Activated CD8-positive, alpha-beta T cell treated with anti-CD3 and anti-CD28 coated beads, Interleukin-2, amount 10 ng/mL, durations not matched to agents 7 days and 5 days (primary cell): ENCODE measurements around the gene ARHGAP26. TPM values are rescaled to one million over a fixed set of nuclear protein-coding genes. Genes with fewer than 3 reads are reported as not detected.

Experiments
- ATAC-seq: fragments of 150-1000 bp; cut with Tn5 transposase; one replicate; pipeline ENCODE4 v1.10.0; 2021; ENCODE audit warnings: moderate library complexity
- CTCF ChIA-PET: fragments of 350-600 bp; sonication (Branson Sonifier 250); formaldehyde crosslinking; loops from one replicate; lab custom pipeline; 2021; ENCODE audit warnings: antibody characterized with exemption; lab: Charles Lee
- POLR2A ChIA-PET: fragments of 350-600 bp; sonication (Branson Sonifier 250); formaldehyde crosslinking; loops from one replicate; lab custom pipeline; 2021; ENCODE audit warnings: antibody characterized with exemption; lab: Charles Lee
- DNase-seq: peaks from one replicate; pipeline ENCODE4 v3.0.0-alpha.2; 2020
- H3K27ac Mint-ChIP-seq: one replicate; pipeline ENCODE4 v1.8.0; 2021; ENCODE audit warnings: mild to moderate bottlenecking, mixed read lengths
- H3K27me3 Mint-ChIP-seq: one replicate; pipeline ENCODE4 v1.8.0; 2021; ENCODE audit warnings: low read depth, mixed read lengths
- H3K36me3 Mint-ChIP-seq: one replicate; pipeline ENCODE4 v1.8.0; 2021; ENCODE audit warnings: low read depth, mixed read lengths
- H3K4me1 Mint-ChIP-seq: one replicate; pipeline ENCODE4 v1.8.0; 2021; ENCODE audit warnings: low read depth, mixed read lengths
- H3K4me3 Mint-ChIP-seq: one replicate; pipeline ENCODE4 v1.8.0; 2021; ENCODE audit warnings: mild to moderate bottlenecking, mixed read lengths
- H3K9me3 Mint-ChIP-seq: one replicate; pipeline ENCODE4 v1.8.0; 2022; ENCODE audit warnings: mixed read lengths; ENCODE audit not compliant: insufficient read depth
- total RNA-seq, 2 experiments: library from RNA; stranded (reverse); gene quantifications; one replicate each; pipeline ENCODE4 v1.2.3, GENCODE V29; 2021

Gene ARHGAP26
- total RNA-seq, 2 experiments from 2014 or later, result 25.4 to 30.3 TPM

DNA sequence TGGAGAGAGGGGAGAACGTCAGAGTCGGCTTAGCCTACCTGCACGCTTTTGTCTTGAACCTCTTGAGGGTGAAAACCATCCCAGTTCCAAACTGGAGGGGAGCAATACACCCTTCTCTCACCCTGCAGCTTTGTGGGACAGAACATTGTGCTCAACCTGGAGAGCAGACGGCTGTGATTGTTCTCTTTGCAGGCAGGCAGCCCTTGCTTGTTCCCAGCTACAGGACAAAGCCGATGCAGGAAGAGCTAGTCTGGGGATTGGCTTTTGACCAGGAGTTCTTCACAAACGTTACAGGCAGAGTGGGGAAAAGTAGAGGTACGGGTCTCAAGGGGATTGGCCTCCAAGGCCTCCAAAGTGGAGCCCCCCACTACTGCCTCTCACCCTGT, 33.9 kb upstream of the ARHGAP26 start:
- no peak for DNase-seq
- no peak for ATAC-seq
- H3K4me3 Mint-ChIP-seq, result no peak overlapping the region
- H3K9me3 Mint-ChIP-seq, result no peaks in the 10 kb centered on the region
- H3K36me3 Mint-ChIP-seq, result no peaks in the 10 kb centered on the region
- POLR2A ChIA-PET, result interaction anchor here (0.6 kb wide), 1 partner anchor 1410 kb away, joined by 3 read pairs; no protein-coding TSS in a partner anchor
- CTCF ChIA-PET, result interaction anchor here (1.5 to 10.4 kb wide), 5 partner anchors 12 to 152 kb away, joined by 6 to 66 read pairs (median 10); no protein-coding TSS in a partner anchor
- H3K4me1 Mint-ChIP-seq, result peaks cover 16% of the 10 kb centered on the region
- no peak overlapping the region for H3K27ac Mint-ChIP-seq
- H3K27me3 Mint-ChIP-seq, result peaks cover 6% of the 10 kb centered on the region

DNA sequence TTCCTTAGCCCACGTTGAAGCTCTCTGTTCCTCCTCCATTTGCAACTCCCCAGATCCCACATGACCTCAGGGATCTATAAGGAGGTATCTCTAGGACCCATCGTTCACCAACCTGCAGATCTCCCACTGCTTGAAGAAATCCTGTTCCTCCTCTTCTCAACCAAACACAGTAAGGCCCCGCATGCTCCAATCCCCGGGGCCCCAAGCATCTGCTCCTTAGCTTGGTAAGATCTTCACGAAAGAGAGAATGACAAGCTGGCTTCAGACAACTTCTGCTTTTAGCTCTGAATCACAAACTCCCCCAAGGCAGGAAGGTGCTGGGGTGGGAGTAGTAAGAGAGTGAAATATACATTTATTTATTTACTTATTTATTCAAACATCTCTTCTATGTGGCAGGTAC, 33.0 kb upstream of the ARHGAP26 start:
- no peaks in the 10 kb centered on the region for H3K36me3 Mint-ChIP-seq
- no peaks in the 10 kb centered on the region for H3K9me3 Mint-ChIP-seq
- no peak overlapping the region for H3K4me3 Mint-ChIP-seq
- CTCF ChIA-PET, result interaction anchor here (1.5 to 10.4 kb wide), 4 partner anchors 11 to 152 kb away, joined by 6 to 66 read pairs (median 10); no protein-coding TSS in a partner anchor
- H3K27me3 Mint-ChIP-seq, result peaks cover 6% of the 10 kb centered on the region
- ATAC-seq (no peak), DNase-seq (no peak)
- H3K4me1 Mint-ChIP-seq, result peaks cover 16% of the 10 kb centered on the region
- H3K27ac Mint-ChIP-seq, result no peak overlapping the region
- POLR2A ChIA-PET, result no interaction called here

DNA sequence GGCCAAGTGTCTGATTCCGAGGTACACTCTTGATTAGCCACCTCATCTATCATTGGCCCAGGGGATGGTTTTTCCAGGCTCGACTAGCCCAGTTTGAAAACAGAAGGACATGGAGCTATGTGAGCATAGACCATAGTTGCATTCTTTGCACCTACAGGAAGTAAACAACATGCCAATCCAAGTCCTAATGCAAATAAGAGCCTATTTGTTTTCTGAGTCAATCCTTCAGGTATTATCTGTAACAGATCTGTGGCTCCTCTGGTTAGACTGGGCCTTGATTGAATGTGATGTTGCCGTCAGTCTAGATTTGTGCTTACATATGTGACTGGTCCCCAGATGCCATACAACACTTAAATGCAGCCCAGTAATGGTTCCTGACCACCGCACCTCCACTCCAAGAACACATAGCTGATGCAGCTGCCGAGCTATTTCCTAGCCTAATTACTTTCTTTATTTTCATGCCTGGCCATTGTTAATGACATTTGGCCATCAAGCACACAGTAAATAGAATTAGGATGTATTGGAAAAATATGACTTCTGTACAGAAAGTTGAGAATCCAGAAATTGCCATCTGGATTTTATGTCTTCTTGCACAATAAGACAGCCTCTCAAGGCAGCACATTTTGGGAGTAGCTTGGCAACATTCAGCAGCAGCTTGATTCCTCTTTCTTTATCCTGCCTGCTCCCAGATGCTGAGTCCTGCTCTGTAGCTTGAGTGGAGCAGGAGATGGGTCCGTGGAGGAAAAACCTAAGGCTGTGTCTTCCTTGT, 29.5 kb upstream of the ARHGAP26 start:
- Mint-ChIP-seq H3K27me3 (peaks cover 9% of the 10 kb centered on the region), H3K27ac (no peak overlapping the region), H3K9me3 (no peaks in the 10 kb centered on the region), H3K36me3 (no peaks in the 10 kb centered on the region), H3K4me1 (no peaks in the 10 kb centered on the region), H3K4me3 (no peak overlapping the region)
- no peak for DNase-seq
- ATAC-seq, result no peak
- CTCF ChIA-PET, result interaction anchor here (2.8 to 16.9 kb wide), 3 partner anchors 8 to 143 kb away, joined by 9 to 445 read pairs (median 66); no protein-coding TSS in a partner anchor
- POLR2A ChIA-PET, result no interaction called here

- Mint-ChIP-seq H3K4me3 (no peak overlapping the region), H3K27ac (no peak overlapping the region)
- POLR2A ChIA-PET, result no interaction called here
Measured at GRCh38 chr5:142743592-142744441, 26.4 kb upstream of the ARHGAP26 start.

GRCh38 chr5:142745268-142745667, 24.9 kb upstream of the ARHGAP26 start:
- H3K9me3 Mint-ChIP-seq, result no peaks in the 10 kb centered on the region
- POLR2A ChIA-PET, result no interaction called here
- no peak for ATAC-seq
- no peak overlapping the region for H3K4me3 Mint-ChIP-seq
- CTCF ChIA-PET, result interaction anchor here (1.4 to 16.9 kb wide), 4 partner anchors 25 to 138 kb away, joined by 4 to 445 read pairs (median 40); partner anchors contain the start of gene ARHGAP26
- H3K36me3 Mint-ChIP-seq, result no peaks in the 10 kb centered on the region
- peaks cover 10% of the 10 kb centered on the region for H3K4me1 Mint-ChIP-seq
- no peak overlapping the region for H3K27ac Mint-ChIP-seq
- DNase-seq, result no peak
- H3K27me3 Mint-ChIP-seq, result peaks cover 6% of the 10 kb centered on the region

More at GRCh38 chr5:142743592-142744441, 26.4 kb upstream of the ARHGAP26 start:
- DNase-seq (no peak), ATAC-seq (no peak)
- H3K4me1 Mint-ChIP-seq, result no peaks in the 10 kb centered on the region
- no peaks in the 10 kb centered on the region for H3K36me3 Mint-ChIP-seq
- H3K27me3 Mint-ChIP-seq, result peaks cover 11% of the 10 kb centered on the region
- H3K9me3 Mint-ChIP-seq, result no peaks in the 10 kb centered on the region
- CTCF ChIA-PET, result interaction anchor here (0.9 to 16.9 kb wide), 7 partner anchors 24 to 139 kb away, joined by 3 to 445 read pairs (median 10); partner anchors contain the start of gene ARHGAP26

DNA sequence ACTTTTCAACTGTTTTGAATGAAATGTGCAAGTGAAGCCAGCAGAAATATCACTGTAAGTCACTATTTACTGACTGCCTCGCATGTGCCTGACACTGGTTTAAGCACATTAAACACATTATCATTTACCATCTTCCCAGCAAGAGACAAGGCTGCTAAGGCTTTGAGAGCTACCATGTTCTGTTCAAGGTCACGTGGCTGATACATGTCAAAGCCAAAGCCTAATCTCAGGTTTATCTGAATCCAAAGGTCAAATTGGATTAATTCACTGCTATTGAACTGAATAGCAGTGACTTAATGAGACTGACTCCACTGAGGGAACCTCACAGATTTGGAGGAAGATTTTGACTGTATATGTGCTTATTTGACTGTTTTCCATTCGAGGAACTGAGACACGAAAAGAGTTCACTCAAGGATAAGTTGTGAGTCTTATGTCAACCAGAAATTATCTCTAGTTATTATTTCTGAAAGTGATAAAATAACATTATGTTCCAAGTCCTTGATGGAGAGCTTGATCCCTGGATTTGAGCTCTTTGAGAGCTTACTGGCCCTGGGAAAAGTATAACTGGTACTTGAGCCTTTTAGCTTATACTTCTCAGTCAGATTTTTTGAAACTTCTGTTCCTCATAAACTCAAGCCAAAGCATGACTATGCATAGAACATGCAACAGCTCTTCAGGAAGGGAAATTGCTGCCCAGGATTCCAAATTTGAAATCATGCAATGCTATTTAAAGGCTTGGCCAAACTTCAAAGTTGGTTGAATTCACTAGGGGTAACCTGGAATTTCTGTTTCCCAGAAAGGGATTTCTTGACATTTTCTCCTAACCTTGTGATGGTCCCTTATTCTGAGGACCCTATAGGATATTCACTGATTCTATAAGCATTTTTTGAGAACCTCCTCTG, 23.4 kb upstream of the ARHGAP26 start:
- ATAC-seq, result no peak
- Mint-ChIP-seq H3K4me3 (no peak overlapping the region), H3K27ac (no peak overlapping the region), H3K9me3 (no peaks in the 10 kb centered on the region), H3K36me3 (no peaks in the 10 kb centered on the region), H3K27me3 (peaks cover 4% of the 10 kb centered on the region), H3K4me1 (peaks cover 10% of the 10 kb centered on the region)
- DNase-seq, result no peak
- ChIA-PET POLR2A (interaction anchor here (0.7 kb wide), 1 partner anchor 87 kb away, joined by 3 read pairs; no protein-coding TSS in a partner anchor), CTCF (interaction anchor here (1.3 to 16.9 kb wide), 17 partner anchors 11 to 165 kb away, joined by 3 to 445 read pairs (median 33); partner anchors contain the start of gene ARHGAP26)

- Mint-ChIP-seq H3K4me1 (peaks cover 10% of the 10 kb centered on the region), H3K9me3 (no peaks in the 10 kb centered on the region), H3K27ac (no peak overlapping the region), H3K36me3 (no peaks in the 10 kb centered on the region), H3K4me3 (no peak overlapping the region), H3K27me3 (peaks cover 4% of the 10 kb centered on the region)
- POLR2A ChIA-PET, result interaction anchor here (1.0 to 1.3 kb wide), 2 partner anchors 10 to 116 kb away, joined by 3 to 5 read pairs; no protein-coding TSS in a partner anchor
- CTCF ChIA-PET, result interaction anchor here (0.6 to 16.9 kb wide), 48 partner anchors 12 to 946 kb away, joined by 3 to 445 read pairs (median 5); partner anchors contain the start of gene ARHGAP26
- DNase-seq (no peak), ATAC-seq (no peak)
Measured at GRCh38 chr5:142748132-142748531, 22.0 kb upstream of the ARHGAP26 start.

- Mint-ChIP-seq H3K4me3 (no peak overlapping the region), H3K4me1 (peaks cover 10% of the 10 kb centered on the region), H3K27me3 (peaks cover 4% of the 10 kb centered on the region), H3K36me3 (no peaks in the 10 kb centered on the region), H3K27ac (no peak overlapping the region), H3K9me3 (no peaks in the 10 kb centered on the region)
- CTCF ChIA-PET, result interaction anchor here (0.6 to 16.9 kb wide), 53 partner anchors 12 to 1076 kb away, joined by 3 to 445 read pairs (median 5); partner anchors contain the start of gene ARHGAP26
- POLR2A ChIA-PET, result interaction anchor here (1.0 to 1.3 kb wide), 2 partner anchors 10 to 116 kb away, joined by 3 to 5 read pairs; no protein-coding TSS in a partner anchor
- DNase-seq (peak; percentile 62), ATAC-seq (peak; percentile 65)
Measured at GRCh38 chr5:142748568-142749249, 21.5 kb upstream of the ARHGAP26 start.

DNA sequence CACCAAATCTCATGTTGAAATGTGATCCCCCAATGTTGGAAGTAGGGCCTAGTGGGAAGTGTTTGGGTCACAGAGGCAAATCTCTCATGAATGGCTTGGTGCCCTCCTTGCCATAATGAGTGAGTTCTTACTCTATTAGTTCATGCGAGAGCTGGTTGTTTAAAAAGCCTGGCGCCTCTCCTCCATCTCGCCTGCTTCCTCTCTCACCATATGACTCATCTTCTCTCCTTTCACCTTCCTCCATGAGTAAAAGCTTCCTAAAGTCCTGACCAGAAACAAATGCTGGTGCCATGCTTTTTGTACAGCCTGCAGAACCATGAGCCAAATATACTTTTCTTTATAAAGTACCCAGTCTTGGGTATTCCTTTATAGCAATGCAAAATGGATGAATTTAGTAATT, 20.9 kb upstream of the ARHGAP26 start:
- Mint-ChIP-seq H3K36me3 (no peaks in the 10 kb centered on the region), H3K4me3 (no peak overlapping the region), H3K4me1 (peaks cover 10% of the 10 kb centered on the region), H3K27ac (no peak overlapping the region), H3K9me3 (no peaks in the 10 kb centered on the region), H3K27me3 (peaks cover 4% of the 10 kb centered on the region)
- no peak for DNase-seq
- POLR2A ChIA-PET, result interaction anchor here (0.6 kb wide), 1 partner anchor 888 kb away, joined by 3 read pairs; no protein-coding TSS in a partner anchor
- ATAC-seq, result no peak
- CTCF ChIA-PET, result interaction anchor here (0.7 to 16.9 kb wide), 37 partner anchors 11 to 1075 kb away, joined by 3 to 445 read pairs (median 8); partner anchors contain the start of gene ARHGAP26

DNA sequence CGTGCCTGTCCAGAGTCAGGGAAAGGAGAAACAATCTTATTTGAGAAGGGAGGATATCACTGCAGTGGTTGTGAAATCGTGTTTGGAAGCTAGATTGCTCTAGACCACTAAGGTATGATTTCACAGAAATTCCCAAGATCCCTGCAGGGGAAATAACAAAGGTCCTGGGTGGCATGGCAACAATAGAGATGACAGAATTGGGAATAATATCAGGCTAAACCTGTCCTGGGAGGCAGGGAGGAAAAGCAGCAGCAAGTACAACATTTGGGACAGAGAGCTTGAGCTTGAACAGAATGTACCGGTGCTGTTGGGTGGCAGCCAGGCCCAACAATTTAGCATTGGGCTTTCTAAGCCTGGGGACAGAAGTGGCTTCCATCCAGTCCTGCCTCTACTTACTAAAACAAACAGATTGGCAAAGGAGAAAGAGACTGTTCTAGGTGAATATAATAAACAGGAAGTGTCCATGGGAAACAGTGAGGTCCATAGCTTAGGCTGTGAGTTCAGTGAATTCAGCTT, 17.0 kb upstream of the ARHGAP26 start:
- no peaks in the 10 kb centered on the region for H3K36me3 Mint-ChIP-seq
- no peak for ATAC-seq
- POLR2A ChIA-PET, result no interaction called here
- no peak overlapping the region for H3K4me3 Mint-ChIP-seq
- no peak overlapping the region for H3K27ac Mint-ChIP-seq
- peaks cover 17% of the 10 kb centered on the region for H3K4me1 Mint-ChIP-seq
- CTCF ChIA-PET, result interaction anchor here (1.0 to 16.9 kb wide), 11 partner anchors 10 to 130 kb away, joined by 3 to 445 read pairs (median 4); partner anchors contain the start of gene ARHGAP26
- no peak for DNase-seq
- no peaks in the 10 kb centered on the region for H3K9me3 Mint-ChIP-seq
- H3K27me3 Mint-ChIP-seq, result peaks cover 2% of the 10 kb centered on the region
